ENCODE measurements around the gene MRC1. TPM values are rescaled to one million over a fixed set of nuclear protein-coding genes. Genes with fewer than 3 reads are reported as not detected.

MRC1 gene
- 10 to 100 TPM; 17.3 to 29.5 TPM for total RNA-seq
- polyA plus RNA-seq (ENCODE audit: insufficient read depth, low read depth, low replicate concordance), result 20.4 TPM
- long read RNA-seq, donor 1, partial matches to known transcripts, result 5 of 5 reads
- long read RNA-seq, donor 1, other reads (novel, unspliced or antisense), result 0 of 5 reads
- long read RNA-seq, donor 2, full-length matches to known transcripts, result 1 of 1 reads
- long read RNA-seq, donor 2, partial matches to known transcripts, result 0 of 1 reads
- long read RNA-seq, donor 2, other reads (novel, unspliced or antisense), result 0 of 1 reads

- intact Hi-C loops (cut with DNase I; ENCODE audit: low total_unique reads), result no loop called here
- H3K4me3 ChIP-seq, result peak within 1 kb of the TSS; percentile 21 to 47
- DNase-seq, result peak; percentile 56
Measured at GRCh38 chr10:17808971-17809841, at the start of gene MRC1. MRC1 (plus strand) TSS chr10:17809348; CDS start chr10:17809466, 118 bp downstream.

GRCh38 chr10:17764142-17764541 lies 45.0 kb upstream of the MRC1 start:
- intact Hi-C loops (cut with DNase I; ENCODE audit: low total_unique reads), result no loop called here
- Histone ChIP-seq H3K36me3 (ENCODE audit: low read depth, missing control alignments) (no peaks in the 10 kb centered on the region), H3K9me3 (no peaks in the 10 kb centered on the region), H3K4me1 (no peaks in the 10 kb centered on the region), H3K27me3 (no peaks in the 10 kb centered on the region), H3K4me3 (no peak overlapping the region), H3K27ac (no peak overlapping the region)
- TF ChIP-seq CTCF (IDR thresholded peaks at IDR 0.05), result no peak
- TF ChIP-seq POLR2A (IDR thresholded peaks at IDR 0.05), result no peak
- WGBS, 2 donors, result 68% methylated on average over 4 of the region's 4 CpGs
- no peak for DNase-seq

More at GRCh38 chr10:17808971-17809841, at the start of gene MRC1:
- Histone ChIP-seq H3K27me3 (no peaks in the 10 kb centered on the region), H3K4me1 (peaks cover 23% of the 10 kb centered on the region), H3K27ac (peak within 1 kb of the TSS; percentile 77 to 78), H3K36me3 (ENCODE audit: low read depth, missing control alignments) (no peaks in the 10 kb centered on the region), H3K9me3 (no peaks in the 10 kb centered on the region)
- WGBS, 2 donors, result 35 to 57% methylated on average over 22 to 23 of the region's 23 CpGs
- TF ChIP-seq CTCF (IDR thresholded peaks at IDR 0.05) (no peak), POLR2A (IDR thresholded peaks at IDR 0.05) (no peak)

DNA sequence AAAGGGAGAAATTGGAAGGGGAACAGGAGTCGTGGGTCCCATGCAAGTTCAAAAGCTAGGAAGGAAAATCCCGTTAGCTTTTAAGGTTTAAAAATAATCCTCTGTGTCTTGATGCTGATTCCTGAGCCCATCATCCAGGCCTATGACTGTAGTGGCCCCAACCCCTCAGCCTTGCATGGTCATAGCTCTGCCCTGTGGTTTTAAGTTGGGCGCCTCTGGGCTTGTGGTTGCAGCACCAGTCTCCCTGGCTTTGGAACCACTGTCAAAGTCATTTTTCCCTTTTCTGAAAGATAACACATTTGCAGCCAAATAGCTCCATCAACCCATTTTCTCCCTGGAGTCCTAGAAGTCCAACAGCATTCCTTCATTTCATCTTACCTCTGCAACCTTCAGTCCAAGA lies 43.5 kb upstream of the MRC1 start:
- Histone ChIP-seq H3K4me3 (no peak overlapping the region), H3K9me3 (no peaks in the 10 kb centered on the region), H3K27ac (no peak overlapping the region), H3K36me3 (ENCODE audit: low read depth, missing control alignments) (no peaks in the 10 kb centered on the region), H3K4me1 (no peaks in the 10 kb centered on the region), H3K27me3 (no peaks in the 10 kb centered on the region)
- no peak for DNase-seq
- WGBS, 2 donors, result 74 to 77% methylated on average over 3 of the region's 3 CpGs
- TF ChIP-seq CTCF (IDR thresholded peaks at IDR 0.05) (no peak), POLR2A (IDR thresholded peaks at IDR 0.05) (no peak)
- intact Hi-C loops (cut with DNase I; ENCODE audit: low total_unique reads), result no loop called here

- H3K27ac ChIP-seq, result no peak overlapping the region
- no peak for DNase-seq
- H3K27me3 ChIP-seq, result no peaks in the 10 kb centered on the region
- H3K36me3 ChIP-seq (ENCODE audit: low read depth, missing control alignments), result no peaks in the 10 kb centered on the region
- TF ChIP-seq CTCF (IDR thresholded peaks at IDR 0.05) (no peak), POLR2A (IDR thresholded peaks at IDR 0.05) (no peak)
- intact Hi-C loops (cut with DNase I; ENCODE audit: low total_unique reads), result no loop called here
- no peaks in the 10 kb centered on the region for H3K4me1 ChIP-seq
- H3K4me3 ChIP-seq, result no peak overlapping the region
- H3K9me3 ChIP-seq, result no peaks in the 10 kb centered on the region
- WGBS, 2 donors, result 62 to 88% methylated on average over 1 of the region's 1 CpG
Measured at GRCh38 chr10:17766731-17767130, 42.4 kb upstream of the MRC1 start.

Data from testis (tissue), 5 donors.